GM06990 (cell line): Measurements from ENCODE around the gene HSD11B1.

Experiments used
- DNase-seq: peaks from one replicate; pipeline ENCODE4 v3.0.0-alpha.2; 2011; ENCODE audit not compliant: insufficient read length; ENCODE audit errors: extremely low read depth
- H3K27me3 ChIP-seq: replicated peaks from 2 replicates; pipeline ENCODE4 v1.6.0; 2011; ENCODE audit warnings: low read length; ENCODE audit not compliant: control insufficient read depth, insufficient read depth
- H3K36me3 ChIP-seq: 2 replicates; pipeline ENCODE4 v1.5.1; 2011; ENCODE audit warnings: low read length; ENCODE audit not compliant: control insufficient read depth, insufficient read depth
- H3K4me3 ChIP-seq: replicated peaks from 2 replicates; pipeline ENCODE4 v1.5.1; 2011; ENCODE audit warnings: low read depth, mild to moderate bottlenecking, control low read depth, low read length
- CTCF ChIP-seq: IDR thresholded peaks from 2 replicates; pipeline ENCODE4 v1.5.1; 2011; ENCODE audit warnings: low read length, control low read depth, mild to moderate bottlenecking, inconsistent platforms; ENCODE audit not compliant: insufficient read depth, poor library complexity, severe bottlenecking

Gene HSD11B1

DNA sequence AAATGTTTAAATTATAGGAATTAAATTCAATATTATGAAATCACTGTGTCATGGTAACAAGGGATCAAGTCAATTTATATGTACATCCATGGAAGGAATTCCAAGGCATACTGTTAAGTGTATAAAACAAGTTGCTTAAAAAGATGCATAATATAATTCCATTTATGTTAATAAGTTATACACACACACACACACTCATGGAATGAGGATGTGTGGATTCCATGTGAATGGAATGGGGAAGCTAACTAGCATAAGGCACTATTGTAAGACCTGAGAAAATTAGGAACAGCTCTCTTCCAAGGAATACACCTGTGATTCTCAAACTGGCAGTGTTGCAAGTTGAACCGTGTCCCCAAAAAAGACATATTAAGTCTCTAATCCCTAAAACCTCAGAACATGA lies 33.6 kb downstream of the HSD11B1 start:
- DNase-seq: no peak
- H3K4me3 ChIP-seq: no peak overlapping the region
- no peak for TF ChIP-seq CTCF
- no peaks in the 10 kb centered on the region; the same call in none of the 2 replicates for H3K27me3 ChIP-seq
- H3K36me3 ChIP-seq: no peaks in the 10 kb centered on the region

DNA sequence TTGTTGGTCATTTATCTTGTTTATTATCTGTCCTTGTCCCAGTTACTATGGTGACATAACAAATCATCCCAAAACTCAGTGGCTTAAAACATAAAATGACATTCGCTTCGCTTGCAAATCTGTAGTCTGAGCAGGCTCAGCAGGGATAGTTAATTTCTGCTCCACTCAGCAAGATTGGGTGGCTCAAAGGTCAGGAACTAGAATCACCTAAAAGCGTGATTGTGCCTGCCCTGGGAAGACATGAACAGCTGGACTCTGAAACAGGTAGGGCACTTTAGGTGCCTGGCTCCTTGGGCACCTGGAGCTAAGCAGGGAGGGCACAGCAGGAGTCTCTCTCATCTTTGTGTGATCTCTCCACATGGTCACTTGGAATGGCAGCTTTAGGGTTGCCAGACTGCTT lies 36.5 kb downstream of the HSD11B1 start:
- no peak for DNase-seq
- no peak for TF ChIP-seq CTCF
- no peaks in the 10 kb centered on the region; the same call in none of the 2 replicates for H3K27me3 ChIP-seq
- no peak overlapping the region for H3K4me3 ChIP-seq
- H3K36me3 ChIP-seq: no peaks in the 10 kb centered on the region

- no peaks in the 10 kb centered on the region; the same call in none of the 2 replicates for H3K27me3 ChIP-seq
- no peak for DNase-seq
- H3K4me3 ChIP-seq: no peak overlapping the region
- no peaks in the 10 kb centered on the region for H3K36me3 ChIP-seq
- no peak for TF ChIP-seq CTCF
These were observed 37.2 kb downstream of the HSD11B1 start for GRCh38 chr1:209741889-209742288.

DNA sequence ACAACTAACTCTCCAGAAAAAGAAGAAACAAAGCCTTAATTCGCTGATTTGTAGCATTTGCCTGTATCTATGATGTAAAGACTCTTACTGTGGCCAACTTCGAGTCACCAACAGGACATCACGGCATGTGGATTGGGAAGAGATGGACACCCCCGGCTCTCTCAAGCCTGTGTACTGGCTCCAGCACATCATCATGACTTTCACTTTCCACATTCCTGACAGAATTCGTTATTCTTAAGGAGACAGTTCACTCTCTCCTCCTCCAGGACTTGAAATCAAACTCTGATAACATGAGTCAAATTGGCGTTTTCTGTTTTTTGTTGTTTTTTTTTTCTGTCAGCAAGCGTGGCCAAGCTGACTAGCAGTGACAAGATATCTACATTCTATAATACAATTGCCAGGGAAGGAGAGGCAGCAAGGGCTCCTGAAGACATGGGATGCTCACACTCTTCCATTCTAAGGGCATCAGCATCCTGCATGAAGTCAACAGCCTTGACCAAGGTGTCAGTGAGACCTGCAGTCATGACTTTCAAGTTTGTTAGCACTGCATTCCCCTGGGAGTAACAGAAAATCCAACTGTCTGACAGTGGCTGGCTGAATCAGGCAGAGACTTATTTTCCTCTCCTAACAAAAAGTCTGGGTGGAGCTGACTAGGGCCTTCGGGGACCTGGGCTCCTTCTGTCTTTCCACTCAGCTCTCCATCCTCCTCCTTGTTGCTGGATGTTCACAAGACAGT lies 37.9 kb downstream of the HSD11B1 start:
- H3K4me3 ChIP-seq: no peak overlapping the region
- TF ChIP-seq CTCF: no peak
- no peak for DNase-seq
- no peaks in the 10 kb centered on the region; the same call in none of the 2 replicates for H3K27me3 ChIP-seq
- no peaks in the 10 kb centered on the region for H3K36me3 ChIP-seq

- no peaks in the 10 kb centered on the region for H3K36me3 ChIP-seq
- no peaks in the 10 kb centered on the region; the same call in none of the 2 replicates for H3K27me3 ChIP-seq
- no peak for TF ChIP-seq CTCF
- no peak overlapping the region for H3K4me3 ChIP-seq
- DNase-seq: no peak
These were observed 38.5 kb downstream of the HSD11B1 start for GRCh38 chr1:209743145-209743482.

DNA sequence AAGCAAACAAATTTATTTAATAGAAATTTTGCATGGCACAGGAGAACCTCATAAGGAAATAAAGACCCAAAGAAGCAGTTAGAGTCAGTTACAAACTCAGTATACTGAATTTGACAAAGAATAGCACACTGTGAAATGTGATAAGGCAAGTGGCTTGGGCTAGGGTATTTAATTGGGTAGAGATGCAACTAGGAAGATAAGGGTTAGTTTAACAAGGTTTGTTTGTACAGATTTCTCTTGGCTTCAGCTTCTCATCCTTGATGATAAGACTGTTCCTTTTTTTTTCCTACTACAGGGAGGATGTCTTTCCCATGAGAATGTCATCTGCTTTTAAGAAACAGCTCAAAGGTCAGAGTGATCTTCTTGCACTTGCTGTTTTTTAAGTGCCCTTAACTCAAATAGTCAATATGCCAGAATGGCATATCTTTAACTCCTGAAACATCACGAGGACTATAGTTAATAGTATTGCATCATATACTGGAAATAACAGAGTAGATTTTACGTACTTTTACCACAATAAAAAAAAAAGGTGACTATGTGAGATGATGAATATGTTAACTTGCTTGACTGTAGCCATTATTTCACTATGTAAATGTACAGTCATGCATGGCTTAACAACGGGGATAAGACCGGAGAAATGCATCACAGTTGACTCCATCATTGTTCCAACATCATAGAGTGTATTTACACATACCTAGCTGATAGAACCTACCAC lies 42.0 kb downstream of the HSD11B1 start:
- Histone ChIP-seq H3K36me3 (no peaks in the 10 kb centered on the region), H3K27me3 (no peaks in the 10 kb centered on the region), H3K4me3 (no peak overlapping the region)
- no peak for DNase-seq
- TF ChIP-seq CTCF: no peak
